SK-N-SH treated with all-trans-retinoic acid at 6 μM for 48 hours (cell line): ENCODE measurements around the gene EXOC4.

ENCODE experiments used
- ARNTL ChIP-seq: fragments of 450-650 bp; formaldehyde crosslinking; IDR thresholded peaks from 2 replicates; pipeline ENCODE4 v1.5.0; 2020; ENCODE audit warnings: low read depth, mild to moderate bottlenecking, moderate library complexity, borderline replicate concordance
- BACH2 ChIP-seq: fragments of 250-450 bp; sonication (Bioruptor Pico); IDR thresholded peaks from 2 replicates; pipeline ENCODE4 v1.9.0; 2021; ENCODE audit warnings: mild to moderate bottlenecking, borderline replicate concordance
- CREB5 ChIP-seq: fragments of 250-450 bp; sonication (Bioruptor Pico); IDR thresholded peaks from 2 replicates; pipeline ENCODE4 v1.5.1; 2020; ENCODE audit warnings: low read depth, mild to moderate bottlenecking, moderate library complexity
- CSRNP3 ChIP-seq: fragments of 250-450 bp; sonication (Bioruptor Pico); IDR thresholded peaks from 2 replicates; pipeline ENCODE4 v1.5.1; 2021; ENCODE audit warnings: mild to moderate bottlenecking, moderate library complexity
- ESRRG ChIP-seq: fragments of 250-450 bp; sonication (Bioruptor Pico); IDR thresholded peaks from 2 replicates; pipeline ENCODE4 v1.6.1; 2021; ENCODE audit warnings: mild to moderate bottlenecking
- ISL1 ChIP-seq: fragments of 250-450 bp; sonication (Bioruptor Pico); IDR thresholded peaks from 2 replicates; pipeline ENCODE4 v2.1.2; 2022; ENCODE audit warnings: mild to moderate bottlenecking, moderate library complexity
- OSR1 ChIP-seq: fragments of 250-450 bp; sonication (Bioruptor Pico); IDR thresholded peaks from 2 replicates; pipeline ENCODE4 v1.8.0; 2022; ENCODE audit warnings: moderate library complexity, mild to moderate bottlenecking, inconsistent platforms
- PATZ1 ChIP-seq: fragments of 250-450 bp; sonication (Bioruptor Pico); IDR thresholded peaks from 2 replicates; pipeline ENCODE4 v1.8.0; 2020; ENCODE audit warnings: mild to moderate bottlenecking, moderate library complexity, borderline replicate concordance
- ZFP3 ChIP-seq: fragments of 250-450 bp; sonication (Bioruptor Pico); IDR thresholded peaks from 2 replicates; pipeline ENCODE4 v1.5.0; 2020; ENCODE audit warnings: mild to moderate bottlenecking, moderate library complexity
- ZFP30 ChIP-seq: fragments of 450-650 bp; formaldehyde crosslinking; IDR thresholded peaks from 2 replicates; pipeline ENCODE4 v1.5.0; 2022; ENCODE audit warnings: mild to moderate bottlenecking, moderate library complexity
- ZNF70 ChIP-seq: fragments of 450-650 bp; formaldehyde crosslinking; IDR thresholded peaks from 2 replicates; pipeline ENCODE4 v1.5.0; 2020; ENCODE audit warnings: mild to moderate bottlenecking, moderate library complexity

- no peak for TF ChIP-seq ZFP3 (CRISPR knock-in tag)
- no peak for TF ChIP-seq CSRNP3 (CRISPR knock-in tag)
- TF ChIP-seq ARNTL (CRISPR knock-in tag), result no peak
- TF ChIP-seq PATZ1 (CRISPR knock-in tag), result no peak
- no peak for TF ChIP-seq BACH2 (CRISPR knock-in tag)
- TF ChIP-seq CREB5 (CRISPR knock-in tag), result no peak
- peak; percentile 39 for TF ChIP-seq ISL1 (CRISPR knock-in tag)
- no peak for TF ChIP-seq OSR1
- TF ChIP-seq ZNF70 (CRISPR knock-in tag), result no peak
- TF ChIP-seq ESRRG (CRISPR knock-in tag), result no peak
- no peak for TF ChIP-seq ZFP30
Measured at GRCh38 chr7:133934262-133934976, 681.5 kb downstream of the EXOC4 start.
